Measurements from ENCODE around the gene MFGE8. TPM values are rescaled to one million over a fixed set of nuclear protein-coding genes. Genes with fewer than 3 reads are reported as not detected.

The MFGE8 gene
- total and polyA plus RNA-seq, 9 of the 15 experiments (the other 6 are each of a cell fraction or from before 2014, with no cell fraction given) = 2.3 to 142 (median 62.3) TPM

GRCh38 chr15:88920186-88920891, 7.2 kb upstream of the MFGE8 start (continued):
- TF ChIP-seq MEF2D (tag; conservative IDR thresholded peaks at IDR 0.05; ENCODE audit: low read depth) (peak; percentile 94), KLF13 (tag; IDR thresholded peaks at IDR 0.05; ENCODE audit: borderline replicate concordance, low read depth) (peak; percentile 82), CBX2 (IDR thresholded peaks at IDR 0.05; ENCODE audit: insufficient read depth, low read length, poor library complexity, severe bottlenecking) (no peak), ZNF695 (CRISPR knock-in tag; IDR thresholded peaks at IDR 0.05) (no peak), ZNF140 (CRISPR knock-in tag; IDR thresholded peaks at IDR 0.05) (no peak), ZNF239 (CRISPR knock-in tag; IDR thresholded peaks at IDR 0.05) (peak; percentile 72), ZNF655 (CRISPR knock-in tag; IDR thresholded peaks at IDR 0.05) (no peak), TEAD1 (CRISPR knock-in tag; IDR thresholded peaks at IDR 0.05) (peak in 1 of 2 experiments; percentile 77; a peak in 1 of 4 replicates), ZNF23 (CRISPR knock-in tag; IDR thresholded peaks at IDR 0.05) (no peak), ZKSCAN8 (CRISPR knock-in tag; IDR thresholded peaks at IDR 0.05) (peak; percentile 87), ZNF507 (tag; conservative IDR thresholded peaks at IDR 0.05) (0 out of 2 replicates have a peak, but pooled peaks have one; percentile 24), KDM5B (IDR thresholded peaks at IDR 0.05; ENCODE audit: insufficient replicate concordance, low read depth, low read length) (no peak), HOMEZ (CRISPR knock-in tag; IDR thresholded peaks at IDR 0.05) (no peak), DDX20 (tag; IDR thresholded peaks at IDR 0.05; ENCODE audit: low read depth) (peak; percentile 92), NONO (IDR thresholded peaks at IDR 0.05; ENCODE audit: low read depth in 2 of 2, low read length in 1 of 2) (no peak), BRD9 (IDR thresholded peaks at IDR 0.05; ENCODE audit: low read depth, partially characterized antibody) (peak; percentile 50), ZBTB17 (CRISPR knock-in tag; IDR thresholded peaks at IDR 0.05) (peak; percentile 86; the same call in 1 of the 2 replicates), ZNF175 (CRISPR knock-in tag; IDR thresholded peaks at IDR 0.05; ENCODE audit: low read depth) (peak; percentile 97), CREB3L1 (IDR thresholded peaks at IDR 0.05; ENCODE audit: borderline replicate concordance, low read depth) (no peak), ZNF354B (CRISPR knock-in tag; IDR thresholded peaks at IDR 0.05) (no peak), ZNF589 (CRISPR knock-in tag; IDR thresholded peaks at IDR 0.05; ENCODE audit: low read depth) (peak; percentile 88), HMGN3 (IDR thresholded peaks at IDR 0.05; ENCODE audit: borderline replicate concordance, extremely low read depth, insufficient read length, low read depth, low read length) (no peak), ZNF165 (CRISPR knock-in tag; IDR thresholded peaks at IDR 0.05; ENCODE audit: borderline replicate concordance) (no peak), NFIC (IDR thresholded peaks at IDR 0.05) (no peak; the same call in 1 of the 2 replicates), EP400 (IDR thresholded peaks at IDR 0.05) (no peak)

All from K562 (cell line).